HepG2 (cell line): ENCODE results near the gene ARHGEF39. TPM values are rescaled to one million over a fixed set of nuclear protein-coding genes. Genes with fewer than 3 reads are reported as not detected.

Experiments used
- ATF5 ChIP-seq: sonication (generic); formaldehyde crosslinking; IDR thresholded peaks from 2 replicates; pipeline ENCODE4 v1.4.0; 2020; ENCODE audit warnings: mild to moderate bottlenecking, low read depth, missing genetic modification reagents
- FOXP1 ChIP-seq, 2 experiments: fragments of 450-650 bp in 1 of 2; IDR thresholded peaks; 2 replicates each; pipeline ENCODE4 v1.6.1; 2017 to 2018; ENCODE audit warnings: antibody characterized with exemption in 1 of 2
- HNRNPUL1 ChIP-seq: fragments of 200-400 bp; formaldehyde crosslinking; IDR thresholded peaks from 2 replicates; pipeline ENCODE4 v1.6.1; 2017; ENCODE audit warnings: low read depth, mild to moderate bottlenecking, low read length, moderate library complexity
- HOXD1 ChIP-seq: sonication (generic); formaldehyde crosslinking; IDR thresholded peaks from 2 replicates; pipeline ENCODE4 v1.5.0; 2020; ENCODE audit warnings: missing genetic modification reagents
- MNT ChIP-seq: fragments of 450-650 bp; IDR thresholded peaks from 2 replicates; pipeline ENCODE4 v1.6.1; 2016
- SMAD9 ChIP-seq: sonication (generic); formaldehyde crosslinking; IDR thresholded peaks from 2 replicates; pipeline ENCODE4 v1.5.1; 2020; ENCODE audit warnings: mild to moderate bottlenecking, missing genetic modification reagents
- SRF ChIP-seq: IDR thresholded peaks from 2 replicates; pipeline ENCODE4 v1.6.1; 2011; ENCODE audit warnings: mild to moderate bottlenecking, low read depth, low read length, moderate library complexity
- ZKSCAN8 ChIP-seq: IDR thresholded peaks from 2 replicates; pipeline ENCODE4 v1.6.1; 2016; ENCODE audit warnings: borderline replicate concordance, missing genetic modification reagents, missing compliant biosample characterization
- ZNF121 ChIP-seq: sonication (generic); formaldehyde crosslinking; IDR thresholded peaks from 2 replicates; pipeline ENCODE4 v1.5.0; 2020; ENCODE audit warnings: mild to moderate bottlenecking, missing genetic modification reagents
- ZNF550 ChIP-seq: sonication (generic); formaldehyde crosslinking; IDR thresholded peaks from 2 replicates; pipeline ENCODE4 v1.4.0; 2020; ENCODE audit warnings: mild to moderate bottlenecking, missing genetic modification reagents, borderline replicate concordance
- ZNF577 ChIP-seq: sonication (generic); formaldehyde crosslinking; IDR thresholded peaks from 2 replicates; pipeline ENCODE4 v1.4.0; 2020; ENCODE audit warnings: mild to moderate bottlenecking, low read depth, missing genetic modification reagents, borderline replicate concordance
- ZNF597 ChIP-seq: sonication (generic); formaldehyde crosslinking; IDR thresholded peaks from 2 replicates; pipeline ENCODE4 v1.5.0; 2020; ENCODE audit warnings: missing genetic modification reagents
- ZNF674 ChIP-seq: sonication (generic); formaldehyde crosslinking; IDR thresholded peaks from 2 replicates; pipeline ENCODE4 v1.5.0; 2020; ENCODE audit warnings: low read depth, mild to moderate bottlenecking, missing genetic modification reagents
- ZSCAN12 ChIP-seq: sonication (generic); formaldehyde crosslinking; IDR thresholded peaks from 2 replicates; pipeline ENCODE4 v1.9.0; 2021; ENCODE audit warnings: mild to moderate bottlenecking, missing genetic modification reagents
- polyA plus RNA-seq, 8 experiments: library from polyadenylated mRNA; depleted of rRNA in 3 of 8; stranded (reverse) in 7 of 8; unstranded in 1 of 8; fragments of >200 nt; fragmentation: Illumina TruSeq in 4 of 8; extraction: Trizol in 4 of 8; gene quantifications; 2 replicates each; pipeline versions ENCODE4 v1.2.1 to v1.2.3, GENCODE V29; 2011 to 2016; ENCODE audit warnings: low read depth in 4 of 8, missing spikeins in 1 of 8, mixed read lengths in 1 of 8; ENCODE audit not compliant: insufficient read depth in 1 of 8
- total RNA-seq, 5 experiments: library from RNA; depleted of rRNA; stranded (reverse); fragments of >200 nt; fragmentation: Illumina TruSeq; extraction: Trizol; gene quantifications; 2 replicates each; pipeline ENCODE4 v1.2.3, GENCODE V29; 2016; ENCODE audit warnings: low read depth in 1 of 5
- TF ChIP-seq, protein P1 (sequence below): sonication (generic); formaldehyde crosslinking; IDR thresholded peaks from 2 replicates; pipeline ENCODE4 v1.4.0; 2020; ENCODE audit warnings: mild to moderate bottlenecking, missing genetic modification reagents
- TF ChIP-seq, protein P2 (sequence below): IDR thresholded peaks from 2 replicates; pipeline ENCODE4 v1.4.0; 2020; ENCODE audit warnings: mild to moderate bottlenecking, missing genetic modification reagents
- TF ChIP-seq, protein P3 (sequence below): sonication (generic); formaldehyde crosslinking; IDR thresholded peaks from 2 replicates; pipeline ENCODE4 v1.5.0; 2020; ENCODE audit warnings: missing genetic modification reagents, mild to moderate bottlenecking, borderline replicate concordance
- TF ChIP-seq, protein P4 (sequence below): IDR thresholded peaks from 2 replicates; pipeline ENCODE4 v1.6.1; 2016; ENCODE audit warnings: control low read depth

ARHGEF39 gene
- total and polyA plus RNA-seq, 2 of the 13 experiments (the other 11 are each of a cell fraction or from before 2014, with no cell fraction given): 11.2 to 12.3 TPM

DNA sequence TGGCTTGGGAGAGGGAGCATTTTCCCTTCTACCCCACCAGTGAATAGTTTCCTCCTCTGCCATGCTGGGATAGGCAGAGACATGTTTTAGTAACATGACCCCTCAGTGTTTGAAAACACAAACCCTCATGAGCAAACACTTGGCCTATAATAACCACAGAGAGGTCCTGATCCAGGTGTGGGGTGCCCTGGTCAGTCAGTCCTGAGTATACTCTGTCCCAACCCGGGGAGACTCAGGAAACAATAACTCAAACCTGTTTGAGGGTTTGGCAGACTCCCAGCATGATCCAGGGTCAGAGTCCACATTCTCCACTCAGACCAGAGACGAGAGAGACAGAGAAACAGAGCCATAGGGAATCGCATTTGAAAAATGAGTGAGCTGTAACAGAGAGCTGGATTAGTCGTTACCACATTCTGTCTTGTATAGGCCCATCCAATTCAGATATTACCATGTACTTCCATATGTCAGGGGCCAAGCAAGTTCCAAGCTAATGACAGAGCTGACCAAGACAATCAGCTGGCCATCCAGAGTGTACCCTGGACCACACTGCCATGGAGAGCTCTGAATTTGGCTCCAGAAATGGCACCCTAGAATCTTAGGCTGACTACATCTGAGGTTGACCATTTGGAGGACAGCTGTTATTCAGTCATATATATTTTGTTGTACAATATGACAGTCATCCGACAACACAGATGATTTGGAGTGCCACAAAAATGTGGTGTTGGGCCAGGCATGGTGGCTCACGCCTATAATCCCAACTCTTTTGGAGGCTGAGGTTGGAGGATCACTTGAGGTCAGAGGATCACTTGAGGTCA lies 4.5 kb upstream of the ARHGEF39 start (continued):
- TF ChIP-seq, protein P1, sequence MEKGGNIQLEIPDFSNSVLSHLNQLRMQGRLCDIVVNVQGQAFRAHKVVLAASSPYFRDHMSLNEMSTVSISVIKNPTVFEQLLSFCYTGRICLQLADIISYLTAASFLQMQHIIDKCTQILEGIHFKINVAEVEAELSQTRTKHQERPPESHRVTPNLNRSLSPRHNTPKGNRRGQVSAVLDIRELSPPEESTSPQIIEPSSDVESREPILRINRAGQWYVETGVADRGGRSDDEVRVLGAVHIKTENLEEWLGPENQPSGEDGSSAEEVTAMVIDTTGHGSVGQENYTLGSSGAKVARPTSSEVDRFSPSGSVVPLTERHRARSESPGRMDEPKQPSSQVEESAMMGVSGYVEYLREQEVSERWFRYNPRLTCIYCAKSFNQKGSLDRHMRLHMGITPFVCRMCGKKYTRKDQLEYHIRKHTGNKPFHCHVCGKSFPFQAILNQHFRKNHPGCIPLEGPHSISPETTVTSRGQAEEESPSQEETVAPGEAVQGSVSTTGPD (CRISPR knock-in tag): no peak
- TF ChIP-seq, protein P2, sequence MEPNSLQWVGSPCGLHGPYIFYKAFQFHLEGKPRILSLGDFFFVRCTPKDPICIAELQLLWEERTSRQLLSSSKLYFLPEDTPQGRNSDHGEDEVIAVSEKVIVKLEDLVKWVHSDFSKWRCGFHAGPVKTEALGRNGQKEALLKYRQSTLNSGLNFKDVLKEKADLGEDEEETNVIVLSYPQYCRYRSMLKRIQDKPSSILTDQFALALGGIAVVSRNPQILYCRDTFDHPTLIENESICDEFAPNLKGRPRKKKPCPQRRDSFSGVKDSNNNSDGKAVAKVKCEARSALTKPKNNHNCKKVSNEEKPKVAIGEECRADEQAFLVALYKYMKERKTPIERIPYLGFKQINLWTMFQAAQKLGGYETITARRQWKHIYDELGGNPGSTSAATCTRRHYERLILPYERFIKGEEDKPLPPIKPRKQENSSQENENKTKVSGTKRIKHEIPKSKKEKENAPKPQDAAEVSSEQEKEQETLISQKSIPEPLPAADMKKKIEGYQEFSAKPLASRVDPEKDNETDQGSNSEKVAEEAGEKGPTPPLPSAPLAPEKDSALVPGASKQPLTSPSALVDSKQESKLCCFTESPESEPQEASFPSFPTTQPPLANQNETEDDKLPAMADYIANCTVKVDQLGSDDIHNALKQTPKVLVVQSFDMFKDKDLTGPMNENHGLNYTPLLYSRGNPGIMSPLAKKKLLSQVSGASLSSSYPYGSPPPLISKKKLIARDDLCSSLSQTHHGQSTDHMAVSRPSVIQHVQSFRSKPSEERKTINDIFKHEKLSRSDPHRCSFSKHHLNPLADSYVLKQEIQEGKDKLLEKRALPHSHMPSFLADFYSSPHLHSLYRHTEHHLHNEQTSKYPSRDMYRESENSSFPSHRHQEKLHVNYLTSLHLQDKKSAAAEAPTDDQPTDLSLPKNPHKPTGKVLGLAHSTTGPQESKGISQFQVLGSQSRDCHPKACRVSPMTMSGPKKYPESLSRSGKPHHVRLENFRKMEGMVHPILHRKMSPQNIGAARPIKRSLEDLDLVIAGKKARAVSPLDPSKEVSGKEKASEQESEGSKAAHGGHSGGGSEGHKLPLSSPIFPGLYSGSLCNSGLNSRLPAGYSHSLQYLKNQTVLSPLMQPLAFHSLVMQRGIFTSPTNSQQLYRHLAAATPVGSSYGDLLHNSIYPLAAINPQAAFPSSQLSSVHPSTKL (CRISPR knock-in tag): peak; percentile 75
- no peak for TF ChIP-seq HNRNPUL1
- no peak for TF ChIP-seq SMAD9 (CRISPR knock-in tag)
- TF ChIP-seq, protein P3, sequence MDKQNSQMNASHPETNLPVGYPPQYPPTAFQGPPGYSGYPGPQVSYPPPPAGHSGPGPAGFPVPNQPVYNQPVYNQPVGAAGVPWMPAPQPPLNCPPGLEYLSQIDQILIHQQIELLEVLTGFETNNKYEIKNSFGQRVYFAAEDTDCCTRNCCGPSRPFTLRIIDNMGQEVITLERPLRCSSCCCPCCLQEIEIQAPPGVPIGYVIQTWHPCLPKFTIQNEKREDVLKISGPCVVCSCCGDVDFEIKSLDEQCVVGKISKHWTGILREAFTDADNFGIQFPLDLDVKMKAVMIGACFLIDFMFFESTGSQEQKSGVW: no peak
- TF ChIP-seq ZNF577 (CRISPR knock-in tag): no peak
- TF ChIP-seq, protein P4, sequence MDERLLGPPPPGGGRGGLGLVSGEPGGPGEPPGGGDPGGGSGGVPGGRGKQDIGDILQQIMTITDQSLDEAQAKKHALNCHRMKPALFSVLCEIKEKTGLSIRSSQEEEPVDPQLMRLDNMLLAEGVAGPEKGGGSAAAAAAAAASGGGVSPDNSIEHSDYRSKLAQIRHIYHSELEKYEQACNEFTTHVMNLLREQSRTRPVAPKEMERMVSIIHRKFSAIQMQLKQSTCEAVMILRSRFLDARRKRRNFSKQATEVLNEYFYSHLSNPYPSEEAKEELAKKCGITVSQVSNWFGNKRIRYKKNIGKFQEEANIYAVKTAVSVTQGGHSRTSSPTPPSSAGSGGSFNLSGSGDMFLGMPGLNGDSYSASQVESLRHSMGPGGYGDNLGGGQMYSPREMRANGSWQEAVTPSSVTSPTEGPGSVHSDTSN (CRISPR knock-in tag): no peak
- TF ChIP-seq HOXD1: no peak; the same call in 1 of the 2 replicates
- TF ChIP-seq ZNF550 (CRISPR knock-in tag): no peak
- TF ChIP-seq ZNF674 (CRISPR knock-in tag): no peak
- no peak for TF ChIP-seq ZSCAN12 (CRISPR knock-in tag)
- peak; percentile 46; the same call in 1 of the 2 replicates for TF ChIP-seq ZNF121 (CRISPR knock-in tag)
- TF ChIP-seq ZKSCAN8: peak; percentile 88
- no peak for TF ChIP-seq ATF5 (CRISPR knock-in tag)
- no peak for TF ChIP-seq ZNF597 (CRISPR knock-in tag)
- no peak for TF ChIP-seq MNT
- TF ChIP-seq SRF: no peak
- TF ChIP-seq FOXP1 (IDR thresholded peaks at IDR 0.05): no peak
- TF ChIP-seq FOXP1 (CRISPR knock-in tag; IDR thresholded peaks at IDR 0.05): peak; percentile 38; the same call in 1 of the 2 replicates
